Sigmoid colon (tissue), 4 donors: ENCODE results near the gene TBX15.

ENCODE experiments used
- CTCF ChIP-seq, 4 experiments: fragments of 450-650 bp in 3 of 4; fragments of 200-600 bp in 1 of 4; IDR thresholded peaks; one replicate each; pipeline ENCODE4 v1.5.1; 2016 to 2019; ENCODE audit warnings: antibody characterized with exemption in 4 of 4, mild to moderate bottlenecking in 3 of 4, moderate library complexity in 2 of 4
- EP300 ChIP-seq, 4 donors: sonication (generic); formaldehyde crosslinking; IDR thresholded peaks; one replicate each; pipeline ENCODE4 v1.6.1; 2017; ENCODE audit warnings: antibody characterized with exemption in 4 of 4

DNA sequence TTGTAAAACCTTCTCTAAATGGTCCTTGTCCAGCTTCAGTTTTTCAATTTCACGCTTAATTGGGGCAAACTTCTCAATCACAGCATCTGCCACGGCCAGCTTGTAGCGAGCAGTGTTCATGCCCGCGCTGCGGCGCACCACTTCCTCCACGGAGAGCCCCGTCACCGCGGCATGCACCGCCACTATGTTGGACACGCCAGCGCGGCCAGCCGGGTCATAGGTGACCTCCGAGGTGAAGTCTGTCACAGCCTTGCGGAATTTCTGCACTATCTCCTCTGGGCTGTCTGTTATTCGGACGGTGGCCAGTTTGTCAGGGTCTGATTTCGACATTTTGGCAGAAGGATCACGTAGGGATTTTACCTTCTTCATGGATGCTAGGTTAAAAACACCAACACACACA is 44.8 kb upstream of the TBX15 start:
- TF ChIP-seq CTCF (IDR thresholded peaks at IDR 0.05): no peak
- TF ChIP-seq EP300 (IDR thresholded peaks at IDR 0.05): no peak
